Stimulated activated CD8-positive, alpha-beta memory T cell treated with anti-CD3 and anti-CD28 coated beads, Interleukin-12 subunit alpha, Interleukin-12 subunit beta, amount 100 ng/mL, for 1 hour (primary cell): ENCODE data around the gene MEX3C.

ENCODE experiments used
- DNase-seq: peaks from one replicate; pipeline ENCODE4 v3.0.0-alpha.2; 2020; ENCODE audit warnings: low read depth

Gene MEX3C

GRCh38 chr18:51191128-51191717, 6.3 kb downstream of the MEX3C start:
- DNase-seq = no peak

GRCh38 chr18:51190000-51190399, 7.5 kb downstream of the MEX3C start:
- no peak for DNase-seq

- DNase-seq = no peak
Observed at GRCh38 chr18:51188024-51188701, 9.3 kb downstream of the MEX3C start.

- no peak for DNase-seq
Observed at GRCh38 chr18:51185075-51185474, 12.4 kb downstream of the MEX3C start.

- DNase-seq = no peak
Observed at GRCh38 chr18:51184091-51184457, 13.4 kb downstream of the MEX3C start.

- DNase-seq = no peak
Observed at GRCh38 chr18:51183372-51184090, 13.9 kb downstream of the MEX3C start.

GRCh38 chr18:51182824-51183223, 14.7 kb downstream of the MEX3C start:
- DNase-seq = no peak

GRCh38 chr18:51171625-51172259, 25.7 kb downstream of the MEX3C start:
- DNase-seq = no peak

GRCh38 chr18:51171223-51171622, 26.3 kb downstream of the MEX3C start:
- DNase-seq = no peak

GRCh38 chr18:51170664-51171063, 26.8 kb downstream of the MEX3C start:
- no peak for DNase-seq

GRCh38 chr18:51169731-51170130, 27.8 kb downstream of the MEX3C start:
- no peak for DNase-seq

GRCh38 chr18:51168960-51169662, 28.4 kb downstream of the MEX3C start:
- no peak for DNase-seq

GRCh38 chr18:51168026-51168742, 29.3 kb downstream of the MEX3C start:
- no peak for DNase-seq

GRCh38 chr18:51165296-51165695, 32.2 kb downstream of the MEX3C start:
- no peak for DNase-seq

- no peak for DNase-seq
Observed at GRCh38 chr18:51164761-51165281, 32.7 kb downstream of the MEX3C start.

- DNase-seq = no peak
Observed at GRCh38 chr18:51164342-51164741, 33.1 kb downstream of the MEX3C start.

GRCh38 chr18:51163543-51163942, 33.9 kb downstream of the MEX3C start:
- no peak for DNase-seq

- no peak for DNase-seq
Observed at GRCh38 chr18:51162617-51163016, 34.9 kb downstream of the MEX3C start.

- no peak for DNase-seq
Observed at GRCh38 chr18:51160646-51161045, 36.8 kb downstream of the MEX3C start.

GRCh38 chr18:51157215-51157614, 40.3 kb downstream of the MEX3C start:
- no peak for DNase-seq

- no peak for DNase-seq
Observed at GRCh38 chr18:51154431-51155063, 42.9 kb downstream of the MEX3C start.
